22Rv1 (cell line): ENCODE results near the gene DDAH1.

Experiments used
- CTCF ChIP-seq: fragments of 450-650 bp; IDR thresholded peaks from 2 replicates; pipeline ENCODE4 v1.5.1; 2017; ENCODE audit warnings: mild to moderate bottlenecking
- ZFX ChIP-seq: fragments of 450-650 bp; IDR thresholded peaks from 2 replicates; pipeline ENCODE4 v1.6.1; 2017; ENCODE audit warnings: antibody characterized with exemption, borderline replicate concordance

GRCh38 chr1:85464497-85465098 is 361 bp downstream of the DDAH1 start:
- peak; percentile 1; the same call in 1 of the 2 replicates for TF ChIP-seq CTCF
- TF ChIP-seq ZFX: no peak
